Nephron (organoid): ENCODE measurements around the gene KRTAP5-5.
"Not testable (repeated sequence)": the region's sequence is repeated elsewhere in the genome, so short reads cannot be mapped to it uniquely, and the experiment has no call there.

ENCODE experiments used
- H3K27ac Mint-ChIP-seq, 3 experiments: 2 replicates each; pipeline ENCODE4 v1.8.0; 2020; ENCODE audit warnings: mixed read lengths in 3 of 3, mild to moderate bottlenecking in 2 of 3, moderate library complexity in 1 of 3
- H3K27me3 Mint-ChIP-seq: 2 replicates; pipeline ENCODE4 v1.8.0; 2021; ENCODE audit warnings: low read depth, mild to moderate bottlenecking, moderate library complexity, mixed read lengths
- H3K36me3 Mint-ChIP-seq: 2 replicates; pipeline ENCODE4 v1.8.0; 2020; ENCODE audit warnings: low read depth, mixed read lengths
- H3K4me1 Mint-ChIP-seq: 2 replicates; pipeline ENCODE4 v1.8.0; 2020; ENCODE audit warnings: mixed read lengths
- H3K4me3 Mint-ChIP-seq, 3 experiments: 2 replicates each; pipeline ENCODE4 v1.8.0; 2020; ENCODE audit warnings: mild to moderate bottlenecking in 3 of 3, mixed read lengths in 3 of 3, moderate library complexity in 2 of 3
- H3K9me3 Mint-ChIP-seq: 2 replicates; pipeline ENCODE4 v1.8.0; 2020; ENCODE audit warnings: mixed read lengths
- TF ChIP-seq, protein P1 (sequence below), 3 experiments: fragments of 200-600 bp; sonication (generic); IDR thresholded peaks; one replicate each; pipeline ENCODE4 v1.5.0; 2021; ENCODE audit warnings: antibody characterized with exemption in 3 of 3; ENCODE audit not compliant: unreplicated experiment in 3 of 3

KRTAP5-5 gene

DNA sequence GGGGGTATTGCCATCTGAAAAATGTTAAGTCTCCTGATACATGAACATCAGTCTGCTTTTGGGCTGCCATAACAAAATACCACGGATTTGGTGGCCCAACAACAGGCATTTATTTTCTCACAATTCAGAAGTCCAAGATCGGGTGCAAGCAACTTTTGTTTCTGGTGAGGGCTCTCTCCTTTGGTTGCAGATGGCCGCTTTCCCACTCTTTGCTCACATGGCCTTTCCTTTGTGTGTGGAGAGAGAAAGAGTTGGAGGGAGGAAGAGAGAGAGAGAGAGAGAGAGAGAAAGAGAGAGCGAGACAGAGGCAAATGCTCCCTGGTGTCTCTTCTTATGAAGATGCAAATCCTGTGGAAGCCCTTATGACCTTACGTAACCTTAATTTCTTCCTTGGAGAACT lies 28.9 kb upstream of the KRTAP5-5 start:
- Mint-ChIP-seq H3K36me3 (no peaks in the 10 kb centered on the region), H3K9me3 (peaks cover 12% of the 10 kb centered on the region), H3K27me3 (peaks cover 69% of the 10 kb centered on the region), H3K4me3 (no peak overlapping the region), H3K27ac (no peak overlapping the region), H3K4me1 (peaks cover 12% of the 10 kb centered on the region)
- TF ChIP-seq, protein P1, sequence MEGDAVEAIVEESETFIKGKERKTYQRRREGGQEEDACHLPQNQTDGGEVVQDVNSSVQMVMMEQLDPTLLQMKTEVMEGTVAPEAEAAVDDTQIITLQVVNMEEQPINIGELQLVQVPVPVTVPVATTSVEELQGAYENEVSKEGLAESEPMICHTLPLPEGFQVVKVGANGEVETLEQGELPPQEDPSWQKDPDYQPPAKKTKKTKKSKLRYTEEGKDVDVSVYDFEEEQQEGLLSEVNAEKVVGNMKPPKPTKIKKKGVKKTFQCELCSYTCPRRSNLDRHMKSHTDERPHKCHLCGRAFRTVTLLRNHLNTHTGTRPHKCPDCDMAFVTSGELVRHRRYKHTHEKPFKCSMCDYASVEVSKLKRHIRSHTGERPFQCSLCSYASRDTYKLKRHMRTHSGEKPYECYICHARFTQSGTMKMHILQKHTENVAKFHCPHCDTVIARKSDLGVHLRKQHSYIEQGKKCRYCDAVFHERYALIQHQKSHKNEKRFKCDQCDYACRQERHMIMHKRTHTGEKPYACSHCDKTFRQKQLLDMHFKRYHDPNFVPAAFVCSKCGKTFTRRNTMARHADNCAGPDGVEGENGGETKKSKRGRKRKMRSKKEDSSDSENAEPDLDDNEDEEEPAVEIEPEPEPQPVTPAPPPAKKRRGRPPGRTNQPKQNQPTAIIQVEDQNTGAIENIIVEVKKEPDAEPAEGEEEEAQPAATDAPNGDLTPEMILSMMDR (IDR thresholded peaks at IDR 0.05; ENCODE audit: unreplicated experiment in 3 of 3): no peak

DNA sequence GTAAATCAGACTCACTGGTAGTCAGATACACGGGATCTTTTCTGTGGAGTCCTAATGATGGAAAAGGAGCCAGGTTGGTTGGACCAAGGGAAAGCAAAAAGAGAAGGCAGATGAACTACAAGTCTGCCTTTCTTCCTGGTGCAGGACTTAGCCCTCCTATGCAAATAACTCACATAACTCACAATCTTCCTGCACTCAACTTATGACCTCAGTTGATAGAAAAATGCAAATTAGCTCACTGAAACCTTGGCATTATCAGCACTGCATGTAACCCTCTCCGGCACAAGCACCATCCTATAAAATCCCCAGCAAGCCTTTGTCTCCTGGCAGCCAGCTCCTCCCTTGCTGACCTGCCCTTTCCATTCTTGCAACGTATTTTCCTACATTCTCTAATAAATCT lies 27.9 kb upstream of the KRTAP5-5 start:
- H3K9me3 Mint-ChIP-seq: peaks cover 12% of the 10 kb centered on the region
- H3K4me1 Mint-ChIP-seq, H3K27ac Mint-ChIP-seq, H3K36me3 Mint-ChIP-seq, H3K4me3 Mint-ChIP-seq: not testable (repeated sequence)
- H3K27me3 Mint-ChIP-seq: peaks cover 65% of the 10 kb centered on the region

DNA sequence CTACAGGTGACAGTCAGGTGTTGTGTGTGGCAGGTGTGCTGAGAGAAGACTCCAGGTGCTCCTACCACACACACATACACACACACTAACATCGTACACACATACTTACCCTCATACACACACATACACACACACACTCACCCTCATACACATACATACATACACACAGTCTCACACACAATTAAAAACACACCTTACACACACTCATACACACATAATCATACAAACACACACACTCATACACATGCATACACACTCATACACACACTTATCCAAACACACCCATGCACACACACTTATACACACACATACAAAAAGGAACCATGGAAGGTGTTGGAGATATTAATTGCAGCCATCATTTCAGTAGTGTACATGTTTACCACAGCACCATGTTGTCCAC lies 25.9 kb upstream of the KRTAP5-5 start:
- H3K4me1 Mint-ChIP-seq: peaks cover 7% of the 10 kb centered on the region

DNA sequence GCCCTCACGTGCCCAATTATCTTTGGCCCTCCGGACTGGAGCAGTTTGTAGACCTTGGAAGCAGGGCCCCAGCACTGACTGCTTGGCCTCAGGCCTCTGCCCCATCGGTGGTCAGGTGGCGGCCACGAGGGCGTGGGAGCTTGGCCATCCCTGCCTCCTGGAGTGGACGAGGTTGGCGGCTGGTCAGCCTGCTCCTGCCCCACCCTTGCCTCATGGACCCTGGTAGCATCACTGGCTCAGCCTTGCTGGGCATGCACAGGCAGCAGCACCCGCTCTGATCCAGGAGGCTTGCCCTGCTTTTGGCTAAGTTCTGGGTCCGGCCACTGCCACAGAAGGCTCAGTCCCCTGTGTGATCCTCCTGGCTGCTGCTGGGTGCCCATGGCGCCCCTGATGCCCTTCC lies 25.4 kb upstream of the KRTAP5-5 start:
- H3K36me3 Mint-ChIP-seq: no peaks in the 10 kb centered on the region
- no peak overlapping the region for H3K27ac Mint-ChIP-seq
- peaks cover 12% of the 10 kb centered on the region for H3K9me3 Mint-ChIP-seq
- TF ChIP-seq, protein P1 (IDR thresholded peaks at IDR 0.05; ENCODE audit: unreplicated experiment in 3 of 3): no peak
- peaks cover 7% of the 10 kb centered on the region for H3K4me1 Mint-ChIP-seq
- peaks cover 61% of the 10 kb centered on the region for H3K27me3 Mint-ChIP-seq
- H3K4me3 Mint-ChIP-seq: no peak overlapping the region

More for the DNA sequence above, 25.9 kb upstream of the KRTAP5-5 start:
- H3K9me3 Mint-ChIP-seq: peaks cover 12% of the 10 kb centered on the region
- no peak overlapping the region for H3K4me3 Mint-ChIP-seq
- no peaks in the 10 kb centered on the region for H3K36me3 Mint-ChIP-seq
- peaks cover 62% of the 10 kb centered on the region for H3K27me3 Mint-ChIP-seq
- TF ChIP-seq, protein P1 (IDR thresholded peaks at IDR 0.05; ENCODE audit: unreplicated experiment in 3 of 3): no peak
- no peak overlapping the region for H3K27ac Mint-ChIP-seq

DNA sequence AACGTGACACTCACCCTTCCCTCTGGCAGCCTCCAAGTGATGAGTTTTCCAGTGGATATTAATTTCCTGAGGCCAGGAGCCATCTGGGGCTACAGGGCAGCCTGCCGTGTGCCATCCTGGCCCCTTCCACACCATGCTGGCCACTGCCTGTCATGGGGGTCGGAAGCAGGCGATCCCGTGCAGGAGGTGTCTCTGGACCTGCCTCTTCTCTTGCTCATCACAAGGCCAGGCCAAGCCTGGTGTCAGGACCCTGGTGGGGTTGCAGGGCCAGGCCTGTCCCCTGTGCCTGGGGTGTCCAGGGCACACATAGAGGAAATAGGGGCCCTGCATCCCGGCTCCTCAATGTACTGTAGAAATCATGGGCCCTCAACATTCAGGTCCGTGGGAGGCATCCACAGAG lies 24.9 kb upstream of the KRTAP5-5 start:
- Mint-ChIP-seq H3K27me3 (peaks cover 61% of the 10 kb centered on the region), H3K4me3 (no peak overlapping the region), H3K27ac (no peak overlapping the region), H3K9me3 (peaks cover 12% of the 10 kb centered on the region), H3K36me3 (no peaks in the 10 kb centered on the region), H3K4me1 (peaks cover 7% of the 10 kb centered on the region)
- TF ChIP-seq, protein P1 (IDR thresholded peaks at IDR 0.05; ENCODE audit: unreplicated experiment in 3 of 3): no peak

DNA sequence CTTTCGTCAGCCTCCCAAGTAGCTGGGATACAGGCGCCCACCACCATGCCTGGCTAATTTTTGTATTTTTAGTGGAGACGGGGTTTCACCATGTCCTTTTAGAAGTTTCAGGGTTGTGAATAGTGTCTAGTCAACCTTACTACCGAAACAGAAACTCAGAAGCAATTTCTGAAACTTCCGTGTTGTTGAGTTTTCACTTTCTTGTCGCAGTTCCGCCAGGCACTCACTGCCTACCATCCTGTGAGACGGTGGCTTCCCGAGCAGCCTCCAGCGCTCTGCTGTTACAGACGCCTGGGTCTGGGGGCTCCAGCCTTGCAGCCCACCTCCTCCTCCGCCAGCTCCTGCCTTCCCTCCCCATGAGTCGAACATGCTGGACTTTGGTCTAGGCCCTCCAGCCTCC lies 23.7 kb upstream of the KRTAP5-5 start:
- H3K9me3 Mint-ChIP-seq: peaks cover 14% of the 10 kb centered on the region
- H3K27ac Mint-ChIP-seq, H3K4me3 Mint-ChIP-seq, H3K4me1 Mint-ChIP-seq, H3K36me3 Mint-ChIP-seq: not testable (repeated sequence)
- H3K27me3 Mint-ChIP-seq: peaks cover 59% of the 10 kb centered on the region

DNA sequence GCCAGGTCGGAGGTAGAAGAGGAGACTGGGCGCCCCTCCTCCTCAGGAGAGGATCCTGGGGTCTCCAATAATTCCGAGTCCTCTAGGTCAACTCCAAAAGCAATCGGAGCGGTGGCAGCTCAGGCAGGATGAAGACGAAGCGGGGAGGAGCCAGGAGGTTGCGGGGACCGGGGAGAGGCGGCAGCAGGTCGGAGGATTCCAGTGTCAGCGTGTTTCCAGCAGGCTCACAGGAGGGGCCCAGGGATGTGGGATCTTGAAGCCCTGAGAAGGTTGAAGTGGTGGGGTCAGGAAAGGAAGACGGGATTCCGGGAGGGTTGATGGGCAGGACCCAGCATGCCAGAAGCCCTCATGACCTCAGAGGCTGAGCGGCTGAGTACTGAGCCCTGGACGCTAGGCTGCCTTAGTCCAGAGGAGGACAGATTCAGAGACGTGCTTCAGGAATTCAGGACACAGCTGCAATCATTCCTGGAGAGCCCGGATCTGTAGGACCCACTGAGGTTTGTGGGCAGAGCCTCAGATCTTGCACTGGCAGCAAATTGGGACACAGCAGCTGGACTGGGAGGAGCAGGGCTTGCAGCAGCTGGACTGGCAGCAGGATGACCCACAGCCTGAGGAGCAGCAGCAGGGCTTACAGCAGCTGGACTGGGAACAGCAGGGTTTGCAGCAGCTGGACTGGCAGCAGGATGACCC lies 22.3 kb upstream of the KRTAP5-5 start:
- not testable (repeated sequence) for H3K9me3 Mint-ChIP-seq, H3K4me1 Mint-ChIP-seq, H3K36me3 Mint-ChIP-seq
- Mint-ChIP-seq H3K27ac (peak overlapping the region in 1 of 3 experiments; percentile 16), H3K4me3 (peak overlapping the region in 2 of 3 experiments; percentile 38 to 48), H3K27me3 (peaks cover 45% of the 10 kb centered on the region)

DNA sequence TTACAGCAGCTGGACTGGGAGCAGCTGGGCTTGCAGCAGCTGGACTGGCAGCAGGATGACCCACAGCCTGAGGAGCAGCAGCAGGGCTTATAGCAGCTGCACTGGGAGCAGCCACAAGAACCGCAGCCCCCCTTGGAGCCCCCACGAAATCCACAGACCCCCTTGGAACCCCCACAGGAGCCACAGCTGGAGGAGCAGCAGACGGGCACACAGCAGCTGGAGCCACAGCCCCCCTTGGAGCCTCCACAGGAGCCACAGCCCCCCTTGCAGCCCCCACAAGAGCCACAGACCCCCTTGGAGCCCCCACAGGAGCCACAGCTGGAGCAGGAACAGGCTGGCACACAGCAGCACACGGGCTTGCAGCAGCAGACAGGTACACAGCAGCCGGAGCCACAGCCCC lies 21.7 kb upstream of the KRTAP5-5 start:
- H3K36me3 Mint-ChIP-seq, H3K4me3 Mint-ChIP-seq, H3K4me1 Mint-ChIP-seq, H3K27ac Mint-ChIP-seq, H3K9me3 Mint-ChIP-seq: not testable (repeated sequence)
- H3K27me3 Mint-ChIP-seq: peaks cover 42% of the 10 kb centered on the region
